ENCODE data around the gene LRRC4C. TPM values are rescaled to one million over a fixed set of nuclear protein-coding genes. Genes with fewer than 3 reads are reported as not detected.

Gene LRRC4C
- total RNA-seq, 2 donors from 2014 or later: 0.95 to 3.2 TPM

GRCh38 chr11:41115066-41115465, 344.4 kb downstream of the LRRC4C start:
- Histone ChIP-seq H3K9me3 (no peaks in the 10 kb centered on the region), H3K36me3 (no peaks in the 10 kb centered on the region), H3K27me3 (replicated peaks; ENCODE audit: insufficient read depth) (no peaks in the 10 kb centered on the region), H3K4me1 (ENCODE audit: control insufficient read depth in 1 of 2, low read depth in 2 of 2) (no peaks in the 10 kb centered on the region), H3K4me3 (no peak overlapping the region), H3K27ac (no peak overlapping the region)
- ATAC-seq (ENCODE audit: insufficient number of reproducible peaks, low FRiP score, low read depth) (no peak), DNase-seq (ENCODE audit: low spot score) (no peak)
- no peak for TF ChIP-seq CTCF (IDR thresholded peaks at IDR 0.05)

GRCh38 chr11:41113160-41113559, 346.3 kb downstream of the LRRC4C start:
- no peak for DNase-seq (ENCODE audit: low spot score)
- no peak for ATAC-seq (ENCODE audit: insufficient number of reproducible peaks, low FRiP score, low read depth)
- Histone ChIP-seq H3K27me3 (replicated peaks; ENCODE audit: insufficient read depth) (no peaks in the 10 kb centered on the region), H3K36me3 (no peaks in the 10 kb centered on the region), H3K9me3 (no peaks in the 10 kb centered on the region), H3K4me3 (no peak overlapping the region), H3K27ac (no peak overlapping the region), H3K4me1 (ENCODE audit: control insufficient read depth in 1 of 2, low read depth in 2 of 2) (no peaks in the 10 kb centered on the region)
- no peak for TF ChIP-seq CTCF (IDR thresholded peaks at IDR 0.05)

GRCh38 chr11:41110527-41110926, 348.9 kb downstream of the LRRC4C start:
- no peak for ATAC-seq (ENCODE audit: insufficient number of reproducible peaks, low FRiP score, low read depth)
- DNase-seq (ENCODE audit: low spot score): no peak
- Histone ChIP-seq H3K4me3 (no peak overlapping the region), H3K4me1 (ENCODE audit: control insufficient read depth in 1 of 2, low read depth in 2 of 2) (no peaks in the 10 kb centered on the region), H3K27me3 (replicated peaks; ENCODE audit: insufficient read depth) (no peaks in the 10 kb centered on the region), H3K36me3 (no peaks in the 10 kb centered on the region), H3K9me3 (no peaks in the 10 kb centered on the region), H3K27ac (no peak overlapping the region)
- TF ChIP-seq CTCF (IDR thresholded peaks at IDR 0.05): no peak

GRCh38 chr11:41102471-41102870, 357.0 kb downstream of the LRRC4C start:
- Histone ChIP-seq H3K27ac (no peak overlapping the region), H3K4me1 (ENCODE audit: control insufficient read depth in 1 of 2, low read depth in 2 of 2) (no peaks in the 10 kb centered on the region), H3K27me3 (replicated peaks; ENCODE audit: insufficient read depth) (no peaks in the 10 kb centered on the region), H3K9me3 (no peaks in the 10 kb centered on the region), H3K36me3 (no peaks in the 10 kb centered on the region), H3K4me3 (no peak overlapping the region)
- no peak for DNase-seq (ENCODE audit: low spot score)
- no peak for ATAC-seq (ENCODE audit: insufficient number of reproducible peaks, low FRiP score, low read depth)
- TF ChIP-seq CTCF (IDR thresholded peaks at IDR 0.05): no peak

- H3K4me1 ChIP-seq (ENCODE audit: control insufficient read depth in 1 of 2, low read depth in 2 of 2): no peaks in the 10 kb centered on the region
- no peaks in the 10 kb centered on the region for H3K36me3 ChIP-seq
- H3K9me3 ChIP-seq: no peaks in the 10 kb centered on the region
- no peak overlapping the region for H3K4me3 ChIP-seq
- no peak for TF ChIP-seq CTCF (IDR thresholded peaks at IDR 0.05)
- no peak for ATAC-seq (ENCODE audit: insufficient number of reproducible peaks, low FRiP score, low read depth)
- no peak overlapping the region for H3K27ac ChIP-seq
- H3K27me3 ChIP-seq (replicated peaks; ENCODE audit: insufficient read depth): no peaks in the 10 kb centered on the region
- DNase-seq (ENCODE audit: low spot score): no peak
Observed at GRCh38 chr11:41099654-41100053, 359.8 kb downstream of the LRRC4C start.
